Bone marrow (tissue), 2 donors: ENCODE measurements around the gene CD69.

ENCODE experiments used
- DNase-seq, 2 donors: peaks; one replicate each; lab custom pipeline; 2025; lab: John Stamatoyannopoulos, UW

The CD69 gene

GRCh38 chr12:9760699-9761418 lies at the start of gene CD69:
CD69 (minus strand) TSS chr12:9760901; CDS start chr12:9760820, 81 bp downstream.
- peak in 1 of 2 donors; percentile 91 for DNase-seq

GRCh38 chr12:9809866-9810265 lies 49.2 kb upstream of the CD69 start:
- DNase-seq: no peak

- DNase-seq: no peak
Observed at GRCh38 chr12:9809338-9809737, 48.6 kb upstream of the CD69 start.

- no peak for DNase-seq
Observed at GRCh38 chr12:9808504-9808903, 47.8 kb upstream of the CD69 start.

- DNase-seq: no peak
Observed at GRCh38 chr12:9806714-9807113, 46.0 kb upstream of the CD69 start.

- no peak for DNase-seq
Observed at GRCh38 chr12:9805883-9806282, 45.2 kb upstream of the CD69 start.

GRCh38 chr12:9799961-9800360 lies 39.3 kb upstream of the CD69 start:
- DNase-seq: no peak

- DNase-seq: peak in 1 of 2 donors; percentile 71
Observed at GRCh38 chr12:9797722-9798619, 37.3 kb upstream of the CD69 start.

- DNase-seq: no peak
Observed at GRCh38 chr12:9796971-9797370, 36.3 kb upstream of the CD69 start.

GRCh38 chr12:9796346-9796745 lies 35.6 kb upstream of the CD69 start:
- DNase-seq: no peak

GRCh38 chr12:9795945-9796344 lies 35.2 kb upstream of the CD69 start:
- DNase-seq: no peak

GRCh38 chr12:9794484-9795093 lies 33.9 kb upstream of the CD69 start:
- peak in 1 of 2 donors; percentile 40 for DNase-seq

GRCh38 chr12:9793779-9794395 lies 33.2 kb upstream of the CD69 start:
- DNase-seq: peak in 1 of 2 donors; percentile 83

GRCh38 chr12:9792961-9793617 lies 32.4 kb upstream of the CD69 start:
- no peak for DNase-seq

- no peak for DNase-seq
Observed at GRCh38 chr12:9792185-9792900, 31.6 kb upstream of the CD69 start.

- no peak for DNase-seq
Observed at GRCh38 chr12:9786726-9787717, 26.3 kb upstream of the CD69 start.

GRCh38 chr12:9784816-9785215 lies 24.1 kb upstream of the CD69 start:
- no peak for DNase-seq

- no peak for DNase-seq
Observed at GRCh38 chr12:9784326-9784725, 23.6 kb upstream of the CD69 start.

- DNase-seq: no peak
Observed at GRCh38 chr12:9782547-9783382, 22.1 kb upstream of the CD69 start.
